GM12878 (cell line): ENCODE measurements around the gene HNRNPDL. TPM values are rescaled to one million over a fixed set of nuclear protein-coding genes. Genes with fewer than 3 reads are reported as not detected.

Experiments used
- ATAC-seq: fragments of 200-7000 bp; cut with Tn5 transposase; 3 replicates; pipeline ENCODE4 v1.9.1; 2020; ENCODE audit warnings: mild to moderate bottlenecking, moderate library complexity
- BruUV-seq: library from RNA; stranded (reverse); fragments of 400-500 nt; replicated peaks from 2 replicates; lab custom pipeline; 2021; lab: Mats Ljungman, UMichigan
- CTCF ChIA-PET: fragments of 300-600 bp; sonication (Branson Sonifier 250); formaldehyde crosslinking; extraction: SDS; loops from one replicate; lab custom pipeline; 2021; ENCODE audit warnings: inconsistent platforms; lab: Yijun Ruan, JAX
- POLR2A ChIA-PET: fragments of 350-600 bp; formaldehyde crosslinking; extraction: SDS; loops from one replicate; lab custom pipeline; 2021; ENCODE audit warnings: inconsistent platforms; lab: Charles Lee
- RAD21 ChIA-PET: fragments of 300-600 bp; sonication (Branson Sonifier 250); formaldehyde crosslinking; loops from one replicate; lab custom pipeline; 2023; ENCODE audit warnings: antibody characterized with exemption; ENCODE audit not compliant: unreplicated experiment; lab: Charles Lee
- SMC1A ChIA-PET: fragments of 300-600 bp; sonication (Branson Sonifier 250); formaldehyde crosslinking; loops from one replicate; lab custom pipeline; 2023; ENCODE audit not compliant: unreplicated experiment, uncharacterized antibody; lab: Charles Lee
- DNase-seq: peaks from one replicate; pipeline ENCODE4 v3.0.0-alpha.2; 2011; ENCODE audit warnings: low read depth, low spot score
- FAIRE-seq: peaks from 3 replicates; lab custom pipeline; 2011; peaks lifted over from hg19 to GRCh38; lab: Jason Lieb, UNC
- H2AFZ ChIP-seq: 2 replicates; pipeline ENCODE4 v1.6.0; 2011; ENCODE audit warnings: low read depth, low read length, control low read depth; ENCODE audit not compliant: control insufficient read depth
- H3K27ac ChIP-seq: 2 replicates; pipeline ENCODE4 v1.5.1; 2011; ENCODE audit warnings: control low read depth; ENCODE audit not compliant: control insufficient read depth, insufficient read depth
- H3K27me3 ChIP-seq, 2 experiments: replicated peaks in 1 of 2; 2 replicates each; pipeline versions ENCODE4 v1.6.0 to v1.6.1; 2011; ENCODE audit warnings: low read length in 1 of 2; ENCODE audit not compliant: control insufficient read depth in 2 of 2, insufficient read depth in 2 of 2
- H3K36me3 ChIP-seq, 2 experiments: 2 replicates each; pipeline ENCODE4 v1.5.1; 2011; ENCODE audit warnings: low read length in 1 of 2; ENCODE audit not compliant: control insufficient read depth in 2 of 2, insufficient read depth in 2 of 2
- H3K4me1 ChIP-seq: 2 replicates; pipeline ENCODE4 v1.6.1; 2011; ENCODE audit warnings: mild to moderate bottlenecking, low read length, moderate library complexity, mixed read lengths; ENCODE audit not compliant: control insufficient read depth, insufficient read depth
- H3K4me2 ChIP-seq: 2 replicates; pipeline ENCODE4 v1.6.0; 2011; ENCODE audit warnings: control low read depth; ENCODE audit not compliant: control insufficient read depth, insufficient read depth
- H3K4me3 ChIP-seq: fragments of 200-600 bp; sonication (generic); 2 replicates; pipeline ENCODE4 v1.5.1; 2016
- H3K79me2 ChIP-seq: 2 replicates; pipeline ENCODE4 v1.6.0; 2011; ENCODE audit warnings: low read length; ENCODE audit not compliant: control insufficient read depth, insufficient read depth
- H3K9ac ChIP-seq: 2 replicates; pipeline ENCODE4 v1.8.0; 2011; ENCODE audit warnings: low read length, control low read depth, mixed read lengths; ENCODE audit not compliant: control insufficient read depth, insufficient read depth
- H3K9me3 ChIP-seq: replicated peaks from 3 replicates; pipeline ENCODE4 v1.5.1; 2011; ENCODE audit warnings: mild to moderate bottlenecking, low read length; ENCODE audit not compliant: control insufficient read depth, insufficient read depth
- H4K20me1 ChIP-seq: 2 replicates; pipeline ENCODE4 v1.6.0; 2011; ENCODE audit not compliant: control insufficient read depth, insufficient read depth
- FOS ChIP-seq: IDR thresholded peaks from 3 replicates; pipeline ENCODE4 v1.6.1; 2011; ENCODE audit warnings: borderline replicate concordance; ENCODE audit not compliant: insufficient read length; ENCODE audit errors: extremely low read depth
- KAT2A ChIP-seq: conservative IDR thresholded peaks from 2 replicates; pipeline ENCODE4 v1.6.1; 2011; ENCODE audit warnings: low read depth, low read length; ENCODE audit not compliant: control insufficient read depth
- ZNF274 ChIP-seq: IDR thresholded peaks from one replicate; pipeline ENCODE4 v1.8.0; 2011; ENCODE audit not compliant: insufficient read length, insufficient read depth
- ZNF687 ChIP-seq: fragments of 450-650 bp; IDR thresholded peaks from 2 replicates; pipeline ENCODE4 v1.6.1; 2017; ENCODE audit warnings: mild to moderate bottlenecking, moderate library complexity
- WGBS: methylation state at CpG from one replicate; pipeline ENCODE4 v1.1.6; 2016; ENCODE audit warnings: low lambda C conversion rate; ENCODE audit not compliant: insufficient replicate concordance, insufficient coverage; ENCODE audit errors: missing lambda C conversion rate; 5-methylcytosine and 5-hydroxymethylcytosine counted together
- in situ Hi-C: fragments of 300-500 bp; cut with MboI; formaldehyde crosslinking; loops from 9 replicates; pipeline ENCODE4 v1.14.3; 2018; ENCODE audit warnings: mixed read lengths
- intact Hi-C: fragments of 100-400 bp; cut with micrococcal nuclease; formaldehyde crosslinking; loops from one replicate; pipeline ENCODE4 v1.14.2; 2022; ENCODE audit not compliant: unreplicated experiment
- polyA plus RNA-seq, 11 experiments: library from polyadenylated mRNA; depleted of rRNA in 4 of 11; unstranded in 6 of 11; stranded (reverse) in 5 of 11; fragments of >200 nt; fragmentation: Nextera tagmentation in 4 of 11; fragmentation: Illumina TruSeq in 1 of 11; extraction: Ambion mirVana in 4 of 11; extraction: Trizol in 1 of 11; gene quantifications; 1 replicate in 1 of 11; 2 replicates in 10 of 11; pipeline versions ENCODE4 v1.2.1 to v1.2.3, GENCODE V29; 2011 to 2016; ENCODE audit warnings: inconsistent platforms in 2 of 11, missing spikeins in 2 of 11, low read depth in 1 of 11
- total RNA-seq, 4 experiments: library from RNA; depleted of rRNA in 3 of 4; stranded (reverse); fragments of >200 nt in 3 of 4; fragmentation: Illumina TruSeq in 1 of 4; extraction: Trizol in 1 of 4; gene quantifications; 2 replicates each; pipeline versions ENCODE4 v1.2.1 to v1.2.3, GENCODE V29; 2013 to 2021

The HNRNPDL gene
- total and polyA plus RNA-seq, 10 of the 15 experiments (the other 5 are each of a cell fraction or from before 2014, with no cell fraction given), result 217 to 510 (median 345) TPM

GRCh38 chr4:82397527-82397926 is 32.7 kb downstream of the HNRNPDL start:
- intact Hi-C loops, result no loop called here
- H3K79me2 ChIP-seq, result no peaks in the 10 kb centered on the region
- no peak for DNase-seq
- ChIA-PET SMC1A (interaction anchor here (0.7 to 1.2 kb wide), 3 partner anchors 22 to 40 kb away, joined by 3 to 5 read pairs (median 3); no protein-coding TSS in a partner anchor), CTCF (interaction anchor here (1.0 kb wide), 1 partner anchor 10 kb away, joined by 4 read pairs; no protein-coding TSS in a partner anchor), RAD21 (no interaction called here), POLR2A (interaction anchor here (0.7 to 0.9 kb wide), 3 partner anchors 14 to 1356 kb away, joined by 4 to 5 read pairs (median 4); no protein-coding TSS in a partner anchor)
- H3K36me3 ChIP-seq, result no peaks in the 10 kb centered on the region
- TF ChIP-seq ZNF274 (no peak), FOS (no peak), ZNF687 (no peak), KAT2A (no peak)
- FAIRE-seq, result no peak
- H4K20me1 ChIP-seq, result no peaks in the 10 kb centered on the region
- H3K9ac ChIP-seq, result no peak overlapping the region
- H3K4me3 ChIP-seq, result no peak overlapping the region
- no peaks in the 10 kb centered on the region for H3K4me1 ChIP-seq
- ATAC-seq, result no peak
- H3K9me3 ChIP-seq, result no peaks in the 10 kb centered on the region
- H3K27ac ChIP-seq, result no peak overlapping the region
- no peaks in the 10 kb centered on the region for H3K27me3 ChIP-seq
- no peak overlapping the region for H2AFZ ChIP-seq
- BruUV-seq, result no TSS peak
- in situ Hi-C loops, result no loop called here
- no peak overlapping the region for H3K4me2 ChIP-seq
- 62% methylated on average over 3 of the region's 3 CpGs for WGBS
